ENCODE results near the gene SLC25A31.

SLC25A31 gene

GRCh38 chr4:127730142-127730913 is at the start of gene SLC25A31:
TSS of gene SLC25A31 (plus strand) at chr4:127730400. CDS start at chr4:127730546, 146 bp downstream.
- no peak for FAIRE-seq

- FAIRE-seq: no peak
Observed at GRCh38 chr4:127685292-127685691, 44.9 kb upstream of the SLC25A31 start.

GRCh38 chr4:127686658-127687057 is 43.5 kb upstream of the SLC25A31 start:
- no peak for FAIRE-seq

- no peak for FAIRE-seq
Observed at GRCh38 chr4:127687580-127687979, 42.6 kb upstream of the SLC25A31 start.

GRCh38 chr4:127698789-127699200 is 31.4 kb upstream of the SLC25A31 start:
- FAIRE-seq: no peak

- no peak for FAIRE-seq
Observed at GRCh38 chr4:127708985-127709384, 21.2 kb upstream of the SLC25A31 start.

DNA sequence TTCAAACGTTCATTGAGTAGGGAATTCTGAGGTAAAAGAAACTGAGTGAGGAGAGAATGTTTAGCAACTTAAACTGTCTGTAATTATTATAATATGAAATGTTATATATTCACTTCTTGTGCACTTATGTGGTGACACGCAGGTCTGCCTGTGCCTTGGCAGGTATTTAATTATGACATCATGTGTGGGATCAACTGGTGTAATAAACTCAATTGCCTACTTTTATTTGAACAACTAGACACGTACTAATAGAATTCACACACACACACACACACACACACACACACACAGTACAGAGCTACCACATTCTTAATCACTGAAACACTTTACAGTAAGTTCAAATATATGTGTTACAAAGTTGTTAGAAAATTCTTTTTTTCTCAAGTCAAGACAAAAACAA is 20.7 kb upstream of the SLC25A31 start:
- FAIRE-seq: no peak

- FAIRE-seq: no peak
Observed at GRCh38 chr4:127731406-127731805, 1.2 kb downstream of the SLC25A31 start.

- FAIRE-seq: peak; percentile 94
Observed at GRCh38 chr4:127732623-127733328, 2.6 kb downstream of the SLC25A31 start.

- no peak for FAIRE-seq
Observed at GRCh38 chr4:127734976-127735375, 4.8 kb downstream of the SLC25A31 start.

GRCh38 chr4:127737295-127737694 is 7.1 kb downstream of the SLC25A31 start:
- FAIRE-seq: no peak

DNA sequence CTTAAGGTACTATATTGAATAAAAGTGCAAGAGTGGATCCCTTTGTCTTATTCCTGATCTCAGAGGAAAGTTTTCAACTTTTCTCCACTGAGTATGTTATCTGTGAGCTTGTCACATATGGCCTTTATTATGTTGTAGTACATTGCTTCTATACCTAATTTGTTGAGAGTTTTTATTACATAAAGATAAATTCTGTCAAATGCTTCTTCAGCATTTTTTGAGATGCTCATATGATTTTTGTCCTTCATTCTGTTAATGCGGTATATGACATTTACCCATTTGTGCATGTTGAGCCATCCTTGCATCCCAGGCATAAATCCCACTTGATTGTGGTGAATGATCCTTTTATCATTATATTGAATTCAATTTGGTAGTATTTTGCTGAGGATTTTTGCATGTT is 11.0 kb downstream of the SLC25A31 start:
- FAIRE-seq: no peak

GRCh38 chr4:127747883-127748282 is 17.7 kb downstream of the SLC25A31 start:
- no peak for FAIRE-seq

DNA sequence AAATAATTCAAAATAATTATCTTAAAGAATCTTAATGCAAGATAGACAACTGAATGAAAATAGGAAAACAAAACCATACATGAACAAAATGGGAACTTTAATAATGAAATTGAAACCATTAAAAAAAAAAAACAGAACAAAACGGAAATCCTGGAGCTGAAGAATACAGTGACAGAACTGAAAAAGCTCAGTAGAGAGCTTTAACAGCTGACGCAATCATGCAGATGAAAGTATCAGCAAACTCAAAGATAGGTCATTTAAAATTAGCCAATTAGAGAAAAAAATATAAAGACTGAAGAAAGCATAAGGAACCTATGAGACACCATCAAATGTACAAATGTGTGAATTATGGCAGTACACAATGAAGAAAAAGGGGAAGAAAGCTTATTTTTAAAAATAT is 18.8 kb downstream of the SLC25A31 start:
- FAIRE-seq: no peak

DNA sequence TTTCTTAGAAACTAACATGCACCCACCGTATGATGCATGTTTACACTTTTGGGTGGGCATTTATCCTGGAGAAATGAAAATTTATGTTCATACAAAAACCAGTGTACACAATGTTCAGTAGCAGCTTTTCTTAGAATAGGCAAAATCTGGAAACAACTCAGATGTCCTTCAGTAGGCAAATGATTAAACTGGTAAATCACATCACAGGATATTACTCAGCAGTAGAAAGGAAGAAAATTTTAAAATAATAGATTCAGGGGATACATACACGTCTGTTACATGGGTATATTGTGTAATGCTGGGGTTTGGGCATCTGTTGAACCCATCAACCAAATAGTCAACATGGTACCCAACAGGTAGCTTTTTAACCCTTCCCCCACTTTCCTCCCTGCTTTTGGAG is 26.7 kb downstream of the SLC25A31 start:
- no peak for FAIRE-seq

DNA sequence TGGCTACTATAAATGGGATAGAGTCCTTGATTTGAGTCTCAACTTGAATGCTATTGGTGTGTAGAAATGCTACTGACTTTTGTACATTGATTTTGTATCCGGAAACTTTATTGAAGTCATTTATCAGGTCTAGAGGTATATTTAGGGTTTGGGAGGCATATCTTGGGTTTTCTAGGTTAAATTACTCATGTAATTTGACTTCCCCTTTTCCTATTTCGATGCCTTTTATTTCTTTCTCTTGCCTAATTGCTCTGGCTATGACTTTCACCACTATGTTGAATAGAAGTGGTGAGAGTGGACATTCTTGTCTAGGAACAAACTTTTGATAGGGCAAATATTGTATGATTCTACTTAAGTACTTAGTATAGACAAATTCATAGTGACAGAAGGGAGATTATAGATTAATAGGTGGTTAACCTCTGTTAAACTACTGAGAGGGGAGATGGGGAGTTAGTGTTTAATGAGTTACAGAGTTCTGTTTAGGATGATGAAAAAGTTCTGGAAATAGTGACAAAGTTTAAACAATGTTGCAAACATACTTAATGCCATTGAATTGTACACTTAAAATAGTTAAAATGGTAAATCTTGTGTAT is 29.1 kb downstream of the SLC25A31 start:
- peak; percentile 27 for FAIRE-seq

DNA sequence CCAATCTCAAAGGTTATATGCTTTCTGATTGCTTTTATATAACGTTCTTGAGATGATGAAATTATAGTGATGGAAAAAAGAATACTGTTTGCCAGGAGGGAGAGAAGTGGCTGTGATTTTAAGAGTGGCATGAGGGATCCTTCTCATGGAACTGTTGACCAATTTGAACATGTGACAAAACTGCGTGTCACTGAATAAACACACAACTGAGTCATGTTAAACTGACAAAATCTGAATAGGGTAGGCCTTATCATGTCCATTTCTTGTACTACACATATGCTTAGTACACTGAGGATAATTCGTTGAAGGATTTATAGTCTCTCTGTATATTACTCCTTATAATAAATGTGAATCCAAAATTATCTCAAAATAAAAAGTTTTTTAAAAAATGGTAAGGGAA is 29.7 kb downstream of the SLC25A31 start:
- no peak for FAIRE-seq

DNA sequence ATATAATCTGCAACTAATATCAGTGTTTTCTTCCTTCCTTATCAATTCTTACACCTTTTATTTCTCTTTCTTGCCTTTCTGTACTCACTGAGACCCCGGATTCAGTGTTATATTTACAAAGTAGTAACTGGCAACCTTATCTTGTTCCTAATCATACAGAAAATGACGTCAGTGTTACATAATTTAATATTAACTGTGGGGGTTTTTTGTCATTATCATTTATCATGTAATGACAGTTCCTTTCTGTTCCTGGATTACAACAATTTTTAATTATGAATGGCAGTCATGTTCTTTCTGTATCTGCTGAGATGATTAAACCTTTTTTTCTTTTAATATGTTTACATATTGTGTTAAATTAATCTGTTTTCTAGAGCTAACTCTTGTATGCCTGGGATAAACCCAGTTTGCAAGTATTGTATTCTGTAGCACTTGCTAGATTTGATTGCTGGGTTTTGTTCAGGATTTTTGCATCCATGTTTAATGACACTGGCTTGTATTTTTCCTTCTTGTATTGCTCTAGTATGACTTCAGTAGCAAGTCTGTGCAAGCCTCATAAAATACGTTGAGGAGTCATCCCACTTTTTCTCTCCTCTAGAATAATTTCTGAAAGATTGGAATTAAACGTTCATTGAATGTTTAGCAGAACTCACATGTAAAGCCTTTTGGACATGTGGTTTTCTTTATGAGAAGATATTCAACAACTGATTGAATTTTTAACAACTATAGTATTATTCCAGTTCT is 41.5 kb downstream of the SLC25A31 start:
- peak; percentile 43 for FAIRE-seq

GRCh38 chr4:127772769-127773671 is 42.8 kb downstream of the SLC25A31 start:
- no peak for FAIRE-seq

DNA sequence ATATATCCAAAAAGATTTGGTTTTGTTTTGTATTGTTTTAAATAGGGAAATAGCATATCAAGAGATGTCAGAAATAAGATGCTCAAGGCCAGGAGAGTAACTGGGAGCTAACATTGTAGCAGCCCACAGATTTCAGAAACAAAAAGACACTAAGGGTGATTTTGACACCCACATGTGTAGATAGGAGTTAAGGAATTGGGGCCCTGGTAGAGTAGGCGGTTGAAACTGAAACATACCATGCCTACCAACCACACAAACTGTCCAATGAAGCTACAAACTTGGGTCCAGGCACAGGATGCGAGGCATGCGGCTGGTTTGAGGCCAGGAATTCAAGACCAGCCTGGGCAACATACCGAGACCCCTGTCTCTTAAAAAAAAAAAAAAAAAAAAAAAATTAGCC is 45.6 kb downstream of the SLC25A31 start:
- no peak for FAIRE-seq

DNA sequence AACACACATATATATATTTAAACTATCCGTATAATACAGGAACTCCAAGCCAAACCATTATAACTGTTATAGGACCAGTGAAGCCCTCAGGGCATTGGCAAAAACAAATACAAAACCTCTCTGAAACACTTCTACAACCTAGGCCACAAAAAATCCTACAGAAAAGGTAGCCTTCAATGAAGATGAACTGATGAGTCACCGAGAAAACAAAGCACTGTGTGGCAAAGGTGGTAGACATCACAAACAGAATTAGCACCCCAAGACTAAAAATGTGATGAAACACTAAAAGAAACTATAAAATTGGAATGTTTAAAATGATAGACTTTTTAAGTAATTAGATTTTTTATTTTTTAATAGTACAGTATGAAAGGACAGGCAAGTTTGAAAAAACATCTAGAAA is 46.4 kb downstream of the SLC25A31 start:
- FAIRE-seq: no peak

- FAIRE-seq: no peak
Observed at GRCh38 chr4:127777487-127777886, 47.3 kb downstream of the SLC25A31 start.

All from islet of Langerhans (tissue), 1 donor.